H1 (cell line): ENCODE measurements around the gene HIC2. TPM values are rescaled to one million over a fixed set of nuclear protein-coding genes. Genes with fewer than 3 reads are reported as not detected.
"Not testable (repeated sequence)": the region's sequence is repeated elsewhere in the genome, so short reads cannot be mapped to it uniquely, and the experiment has no call there.

ENCODE experiments used
- CTCF ChIA-PET: fragments of 300-600 bp; sonication (Branson Sonifier 250); formaldehyde crosslinking; loops from one replicate; lab custom pipeline; 2021; ENCODE audit not compliant: partially characterized antibody; lab: Charles Lee
- POLR2A ChIA-PET: fragments of 300-600 bp; sonication (Branson Sonifier 250); formaldehyde crosslinking; loops from one replicate; lab custom pipeline; 2021; ENCODE audit warnings: inconsistent platforms; ENCODE audit not compliant: partially characterized antibody; lab: Charles Lee
- DNase-seq, 2 experiments: peaks; one replicate each; pipeline versions ENCODE4 v3.0.0 to v3.0.0-alpha.2; 2010 to 2022; ENCODE audit warnings: low spot score in 2 of 2, low read depth in 1 of 2, mixed read lengths in 1 of 2
- FAIRE-seq: peaks from 2 replicates; lab custom pipeline; 2011; peaks lifted over from hg19 to GRCh38; lab: Jason Lieb, UNC
- H2AFZ ChIP-seq: 2 replicates; pipeline ENCODE4 v1.8.1; 2012; ENCODE audit warnings: low read length, inconsistent platforms
- H2AK5ac ChIP-seq: 2 replicates; pipeline ENCODE4 v1.6.1; 2013; ENCODE audit warnings: low read depth, low read length
- H2BK120ac ChIP-seq: replicated peaks from 2 replicates; pipeline ENCODE3; 2013; ENCODE audit warnings: low read depth, low read length, inconsistent platforms
- H2BK12ac ChIP-seq: 2 replicates; pipeline ENCODE4 v1.6.1; 2013; ENCODE audit warnings: low read depth, low read length
- H2BK15ac ChIP-seq: 2 replicates; pipeline ENCODE4 v1.6.1; 2013; ENCODE audit warnings: low read length
- H2BK20ac ChIP-seq: 2 replicates; pipeline ENCODE4 v1.6.1; 2013; ENCODE audit warnings: low read length
- H2BK5ac ChIP-seq: 2 replicates; pipeline ENCODE4 v1.6.1; 2013; ENCODE audit warnings: low read depth, low read length
- H3K14ac ChIP-seq: 2 replicates; pipeline ENCODE4 v1.6.1; 2013; ENCODE audit warnings: inconsistent platforms; ENCODE audit not compliant: insufficient read length
- H3K18ac ChIP-seq: 2 replicates; pipeline ENCODE4 v1.6.1; 2013; ENCODE audit warnings: low read length; ENCODE audit errors: extremely low read depth
- H3K23ac ChIP-seq: 2 replicates; pipeline ENCODE4 v1.6.1; 2013; ENCODE audit warnings: inconsistent platforms; ENCODE audit not compliant: insufficient read length
- H3K23me2 ChIP-seq: 2 replicates; pipeline ENCODE4 v1.6.1; 2013; ENCODE audit warnings: low read depth, low read length
- H3K27ac ChIP-seq: 2 replicates; pipeline ENCODE4 v1.6.1; 2011; ENCODE audit warnings: low read depth, low read length, inconsistent platforms
- H3K27me3 ChIP-seq, 4 experiments: replicated peaks in 1 of 4; 1 replicate in 1 of 4; 2 replicates in 3 of 4; pipeline versions ENCODE4 v1.6.1 to v1.8.1; 2011 to 2013; ENCODE audit warnings: low read length in 3 of 4, mild to moderate bottlenecking in 3 of 4, inconsistent platforms in 2 of 4, mixed read lengths in 2 of 4, moderate library complexity in 1 of 4; ENCODE audit not compliant: control insufficient read depth in 3 of 4, insufficient read depth in 3 of 4; ENCODE audit errors: extremely low read depth in 1 of 4
- H3K36me3 ChIP-seq, 4 experiments: 2 replicates each; pipeline versions ENCODE4 v1.6.1 to v1.8.1; 2011 to 2013; ENCODE audit warnings: mild to moderate bottlenecking in 4 of 4, low read length in 3 of 4, moderate library complexity in 2 of 4, control low read depth in 1 of 4, inconsistent platforms in 1 of 4; ENCODE audit not compliant: insufficient read depth in 4 of 4, control insufficient read depth in 2 of 4
- H3K4ac ChIP-seq: replicated peaks from 2 replicates; pipeline ENCODE3; 2013; ENCODE audit warnings: low read length, low read depth, mixed read lengths, inconsistent platforms; ENCODE audit not compliant: insufficient read length
- H3K4me1 ChIP-seq, 4 experiments: replicated peaks in 1 of 4; 1 replicate in 1 of 4; 2 replicates in 3 of 4; pipeline versions ENCODE4 v1.6.1 to v1.8.1; 2011 to 2013; ENCODE audit warnings: low read length in 3 of 4, inconsistent platforms in 2 of 4, mixed read lengths in 1 of 4; ENCODE audit not compliant: insufficient read depth in 4 of 4, control insufficient read depth in 3 of 4
- H3K4me2 ChIP-seq, 2 experiments: 2 replicates each; pipeline versions ENCODE4 v1.6.1 to v1.8.1; 2011 to 2013; ENCODE audit warnings: low read depth in 2 of 2, low read length in 2 of 2, control low read depth in 1 of 2, inconsistent platforms in 1 of 2, mild to moderate bottlenecking in 1 of 2; ENCODE audit not compliant: insufficient read depth in 1 of 2
- H3K4me3 ChIP-seq, 4 experiments: fragments of 200-600, 300-600 bp in 1 of 4; sonication (generic), shearing (Covaris generic), sonication (Bioruptor Twin) in 1 of 4; 2 replicates each; pipeline versions ENCODE4 v1.5.1 to v1.8.1; 2011 to 2016; ENCODE audit warnings: low read length in 4 of 4, low read depth in 3 of 4, control low read depth in 2 of 4, inconsistent platforms in 2 of 4, mild to moderate bottlenecking in 2 of 4, mixed read lengths in 1 of 4, moderate library complexity in 1 of 4; ENCODE audit not compliant: insufficient read depth in 2 of 4; ENCODE audit errors: extremely low read depth in 1 of 4
- H3K56ac ChIP-seq: replicated peaks from 2 replicates; pipeline ENCODE3; 2013; ENCODE audit warnings: low read depth, mild to moderate bottlenecking, mixed read lengths, low read length, inconsistent platforms; ENCODE audit not compliant: insufficient read length
- H3K79me1 ChIP-seq: 2 replicates; pipeline ENCODE4 v1.6.1; 2013; ENCODE audit warnings: low read depth, low read length, control low read depth
- H3K79me2 ChIP-seq, 2 experiments: 2 replicates each; pipeline versions ENCODE4 v1.6.1 to v1.8.1; 2012 to 2013; ENCODE audit warnings: low read length in 2 of 2, mild to moderate bottlenecking in 2 of 2, inconsistent platforms in 1 of 2; ENCODE audit not compliant: insufficient read depth in 2 of 2, control insufficient read depth in 1 of 2
- H3K9ac ChIP-seq, 4 experiments: replicated peaks in 1 of 4; 1 replicate in 1 of 4; 2 replicates in 3 of 4; pipeline versions ENCODE4 v1.6.1 to v1.8.1; 2011 to 2013; ENCODE audit warnings: low read depth in 3 of 4, low read length in 3 of 4, control low read depth in 2 of 4, mild to moderate bottlenecking in 2 of 4, moderate library complexity in 2 of 4, inconsistent platforms in 1 of 4; ENCODE audit errors: extremely low read depth in 1 of 4
- H3K9me3 ChIP-seq, 2 experiments: 2 replicates each; pipeline versions ENCODE4 v1.6.1 to v1.8.1; 2012 to 2013; ENCODE audit warnings: mild to moderate bottlenecking in 2 of 2, moderate library complexity in 2 of 2, control low read depth in 1 of 2, inconsistent platforms in 1 of 2, low read depth in 1 of 2, low read length in 1 of 2, mixed read lengths in 1 of 2; ENCODE audit not compliant: insufficient read depth in 2 of 2
- H4K20me1 ChIP-seq, 2 experiments: replicated peaks in 1 of 2; 2 replicates each; pipeline versions ENCODE3 to v1.8.1; 2011 to 2013; ENCODE audit warnings: inconsistent platforms in 2 of 2, low read length in 2 of 2, mild to moderate bottlenecking in 1 of 2; ENCODE audit not compliant: insufficient read depth in 2 of 2, control insufficient read depth in 1 of 2
- H4K5ac ChIP-seq: 2 replicates; pipeline ENCODE4 v1.6.1; 2013; ENCODE audit warnings: low read length, low read depth, mixed read lengths, inconsistent platforms; ENCODE audit not compliant: insufficient read length
- H4K8ac ChIP-seq: 2 replicates; pipeline ENCODE4 v1.8.0; 2013; ENCODE audit warnings: mild to moderate bottlenecking, moderate library complexity, low read length, inconsistent platforms; ENCODE audit not compliant: insufficient read depth; ENCODE audit errors: extremely low read depth
- H4K91ac ChIP-seq: replicated peaks from 2 replicates; pipeline ENCODE3; 2013; ENCODE audit warnings: low read length, mixed read lengths, inconsistent platforms; ENCODE audit not compliant: insufficient read length
- WGBS, 2 experiments: shearing (Covaris generic) in 1 of 2; methylation state at CpG; one replicate each; pipeline versions ENCODE4 v1.1.6 to v1.1.7; 2013 to 2015; ENCODE audit warnings: low lambda C conversion rate in 2 of 2, mixed read lengths in 2 of 2, inconsistent platforms in 1 of 2, low coverage in 1 of 2, missing lambda C conversion rate in 1 of 2; ENCODE audit not compliant: insufficient replicate concordance in 2 of 2, insufficient coverage in 1 of 2, insufficient read length in 1 of 2; ENCODE audit errors: extremely low coverage in 1 of 2, missing lambda C conversion rate in 1 of 2; 5-methylcytosine and 5-hydroxymethylcytosine counted together
- polyA plus RNA-seq, 7 experiments: library from polyadenylated mRNA; depleted of rRNA in 3 of 7; stranded (reverse) in 5 of 7; unstranded in 2 of 7; fragments of >200 nt in 5 of 7; fragments of 200-250 nt in 2 of 7; gene quantifications; 1 replicate in 5 of 7; 2 replicates in 1 of 7; 4 replicates in 1 of 7; pipeline versions ENCODE4 v1.2.1 to v1.2.3, GENCODE V29; 2011 to 2013; ENCODE audit warnings: missing spikeins in 2 of 7, mixed read lengths in 2 of 7
- small RNA-seq: library from polyadenylated mRNA; stranded (forward); fragments of <200 nt; extraction: miRNeasy Mini kit (QIAGEN cat#:217004); gene quantifications from one replicate; pipeline ENCODE3, GENCODE V24; 2013; ENCODE audit not compliant: insufficient read depth
- total RNA-seq: library from RNA; stranded (reverse); fragmentation: NEBNext Ultra II Directional; extraction: Animal tissue kit (Norgen Biotek cat#: 25700); gene quantifications from 2 replicates; pipeline ENCODE4 v1.2.1, GENCODE V29; 2021

HIC2 gene
- total and polyA plus RNA-seq, 2 of the 8 experiments (the other 6 are each of a cell fraction or from before 2014, with no cell fraction given), result 8.0 to 21.9 TPM

- H2AK5ac ChIP-seq, H3K27me3 ChIP-seq, POLR2A ChIA-PET, H4K20me1 ChIP-seq, H3K23me2 ChIP-seq, H2BK20ac ChIP-seq, H3K18ac ChIP-seq, H3K23ac ChIP-seq, H3K4me1 ChIP-seq, DNase-seq, H3K9me3 ChIP-seq, H3K56ac ChIP-seq, H4K8ac ChIP-seq, H3K79me2 ChIP-seq, H3K4me2 ChIP-seq, H3K4me3 ChIP-seq, H2AFZ ChIP-seq, FAIRE-seq, H3K79me1 ChIP-seq, H2BK5ac ChIP-seq, H3K36me3 ChIP-seq, CTCF ChIA-PET, H2BK15ac ChIP-seq, H3K14ac ChIP-seq, H3K4ac ChIP-seq, H2BK120ac ChIP-seq, H4K5ac ChIP-seq, H2BK12ac ChIP-seq, H3K9ac ChIP-seq, H4K91ac ChIP-seq, H3K27ac ChIP-seq: not testable (repeated sequence)
- WGBS, 2 experiments, result no CpG with 5 or more reads among the region's 16 CpGs
Observed at GRCh38 chr22:21499623-21500506, 82.7 kb downstream of the HIC2 start.

Small RNAs within 50 kb of the gene (small RNA-seq; reads per million reads assigned to genes)
- gene RF00492, result not detected
- not detected for gene RN7SKP63

Other genes with a start within 250 kb of the HIC2 start
- gene RIMBP3B, start 33.6 kb upstream of the HIC2 start, total RNA-seq, result 0.19 and 0.21 TPM in 2 replicates
- 0.02 TPM in 1 of 2 replicates, not detected in the other for gene RIMBP3B, start 33.6 kb upstream of the HIC2 start, polyA plus RNA-seq (2011; rRNA removed)
- gene TMEM191C, start 50.0 kb downstream of the HIC2 start, total RNA-seq, result 0.74 and 1.3 TPM in 2 replicates
- 2.6 and 3.4 TPM in 2 replicates for gene TMEM191C, start 50.0 kb downstream of the HIC2 start, polyA plus RNA-seq (2011; rRNA removed)
- gene RIMBP3C, start 134.1 kb downstream of the HIC2 start, total RNA-seq, result not detected in 2 replicates
- 0.08 and 0.20 TPM in 2 replicates for gene RIMBP3C, start 134.1 kb downstream of the HIC2 start, polyA plus RNA-seq (2011; rRNA removed)
- gene UBE2L3, start 150.3 kb downstream of the HIC2 start, total RNA-seq, result 90.0 and 92.3 TPM in 2 replicates
- gene UBE2L3, start 150.3 kb downstream of the HIC2 start, polyA plus RNA-seq (2011; rRNA removed), result 55.5 and 63.5 TPM in 2 replicates
- 36.5 and 36.7 TPM in 2 replicates for gene YDJC, start 212.7 kb downstream of the HIC2 start, total RNA-seq
- 45.2 and 77.7 TPM in 2 replicates for gene YDJC, start 212.7 kb downstream of the HIC2 start, polyA plus RNA-seq (2011; rRNA removed)
- not detected in 2 replicates for gene CCDC116, start 215.4 kb downstream of the HIC2 start, total RNA-seq
- 0.08 and 0.14 TPM in 2 replicates for gene CCDC116, start 215.4 kb downstream of the HIC2 start, polyA plus RNA-seq (2011; rRNA removed)
- 51.1 and 54.5 TPM in 2 replicates for gene SDF2L1, start 224.9 kb downstream of the HIC2 start, total RNA-seq
- 59.6 and 75.4 TPM in 2 replicates for gene SDF2L1, start 224.9 kb downstream of the HIC2 start, polyA plus RNA-seq (2011; rRNA removed)
- 34.4 and 37.7 TPM in 2 replicates for gene PPIL2, start 248.6 kb downstream of the HIC2 start, total RNA-seq
- gene PPIL2, start 248.6 kb downstream of the HIC2 start, polyA plus RNA-seq (2011; rRNA removed), result 34.6 and 46.4 TPM in 2 replicates